T-helper 1 cell treated with Interleukin-12 subunit alpha and Interleukin-12 subunit beta and Interleukin-4 antibody, amounts not matched to agents 30 μg/mL and 1 μg/mL, for 36 hours (primary cell): Measurements from ENCODE around the gene DUSP16.
A peak's percentile ranks its signal among the peaks of the same experiment; 100 is the strongest.
"Not testable (repeated sequence)": the region's sequence is repeated elsewhere in the genome, so short reads cannot be mapped to it uniquely, and the experiment has no call there.

Experiments used
- H3K27ac Mint-ChIP-seq: one replicate; pipeline ENCODE4 v1.8.0; 2021; ENCODE audit warnings: mild to moderate bottlenecking, mixed read lengths
- H3K27me3 Mint-ChIP-seq: one replicate; pipeline ENCODE4 v1.8.0; 2021; ENCODE audit warnings: low read depth, mixed read lengths
- H3K36me3 Mint-ChIP-seq: one replicate; pipeline ENCODE4 v1.8.0; 2021; ENCODE audit warnings: low read depth, mixed read lengths
- H3K4me1 Mint-ChIP-seq: one replicate; pipeline ENCODE4 v1.8.0; 2021; ENCODE audit warnings: low read depth, mixed read lengths
- H3K4me3 Mint-ChIP-seq: one replicate; pipeline ENCODE4 v1.8.0; 2021; ENCODE audit warnings: mild to moderate bottlenecking, moderate library complexity, mixed read lengths
- H3K9me3 Mint-ChIP-seq: one replicate; pipeline ENCODE4 v1.8.0; 2021; ENCODE audit warnings: mixed read lengths

The DUSP16 gene

GRCh38 chr12:12562585-12563261, at the start of gene DUSP16:
Gene DUSP16 (minus strand): TSS chr12:12562863. CDS start chr12:12521098, 41,765 bp downstream.
- Mint-ChIP-seq H3K4me3 (peak within 1 kb of the TSS; percentile 87), H3K9me3 (peaks cover 5% of the 10 kb centered on the region), H3K36me3 (peaks cover 17% of the 10 kb centered on the region), H3K4me1 (peaks cover 34% of the 10 kb centered on the region), H3K27ac (peak within 1 kb of the TSS; percentile 96), H3K27me3 (no peaks in the 10 kb centered on the region)

GRCh38 chr12:12612358-12612757, 49.7 kb upstream of the DUSP16 start:
- Mint-ChIP-seq H3K27me3 (no peaks in the 10 kb centered on the region), H3K4me1 (peaks cover 30% of the 10 kb centered on the region), H3K9me3 (no peaks in the 10 kb centered on the region), H3K36me3 (peaks cover 11% of the 10 kb centered on the region), H3K27ac (peak overlapping the region; percentile 83), H3K4me3 (peak overlapping the region; percentile 89)

- Mint-ChIP-seq H3K4me1 (peaks cover 34% of the 10 kb centered on the region), H3K36me3 (peaks cover 11% of the 10 kb centered on the region), H3K4me3 (peak within 1 kb of the TSS; percentile 89)
Measured at GRCh38 chr12:12611512-12612306, 49.0 kb upstream of the DUSP16 start, which contains the start of gene CREBL2. Gene CREBL2 (plus strand): TSS chr12:12611876. CDS start chr12:12612173, 297 bp downstream.

GRCh38 chr12:12610711-12611110, 48.0 kb upstream of the DUSP16 start:
- Mint-ChIP-seq H3K9me3 (no peaks in the 10 kb centered on the region), H3K27ac (peak overlapping the region; percentile 83), H3K27me3 (no peaks in the 10 kb centered on the region), H3K4me1 (peaks cover 30% of the 10 kb centered on the region), H3K36me3 (peaks cover 8% of the 10 kb centered on the region), H3K4me3 (peak overlapping the region; percentile 89)

More at GRCh38 chr12:12611512-12612306, 49.0 kb upstream of the DUSP16 start, which contains the start of gene CREBL2:
- peak within 1 kb of the TSS; percentile 83 for H3K27ac Mint-ChIP-seq
- no peaks in the 10 kb centered on the region for H3K27me3 Mint-ChIP-seq
- no peaks in the 10 kb centered on the region for H3K9me3 Mint-ChIP-seq

GRCh38 chr12:12609692-12610091, 47.0 kb upstream of the DUSP16 start:
- Mint-ChIP-seq H3K27me3 (no peaks in the 10 kb centered on the region), H3K4me3 (no peak overlapping the region), H3K36me3 (peaks cover 5% of the 10 kb centered on the region), H3K9me3 (no peaks in the 10 kb centered on the region), H3K27ac (no peak overlapping the region), H3K4me1 (peaks cover 29% of the 10 kb centered on the region)

- Mint-ChIP-seq H3K27me3 (no peaks in the 10 kb centered on the region), H3K9me3 (no peaks in the 10 kb centered on the region), H3K27ac (no peak overlapping the region), H3K4me3 (no peak overlapping the region), H3K4me1 (peaks cover 24% of the 10 kb centered on the region), H3K36me3 (peaks cover under 1% of the 10 kb centered on the region)
Measured at GRCh38 chr12:12608557-12608957, 45.9 kb upstream of the DUSP16 start.

GRCh38 chr12:12606781-12607589, 44.3 kb upstream of the DUSP16 start:
- peak overlapping the region; percentile 24 for H3K27ac Mint-ChIP-seq
- peaks cover 14% of the 10 kb centered on the region for H3K4me1 Mint-ChIP-seq
- no peak overlapping the region for H3K4me3 Mint-ChIP-seq
- H3K27me3 Mint-ChIP-seq: no peaks in the 10 kb centered on the region
- H3K9me3 Mint-ChIP-seq: no peaks in the 10 kb centered on the region
- H3K36me3 Mint-ChIP-seq: no peaks in the 10 kb centered on the region

GRCh38 chr12:12604740-12605139, 42.1 kb upstream of the DUSP16 start:
- Mint-ChIP-seq H3K27ac (no peak overlapping the region), H3K9me3 (no peaks in the 10 kb centered on the region), H3K4me3 (no peak overlapping the region), H3K4me1 (peaks cover 10% of the 10 kb centered on the region), H3K36me3 (no peaks in the 10 kb centered on the region), H3K27me3 (no peaks in the 10 kb centered on the region)

- Mint-ChIP-seq H3K4me1 (no peaks in the 10 kb centered on the region), H3K27ac (no peak overlapping the region), H3K4me3 (no peak overlapping the region), H3K27me3 (peaks cover 4% of the 10 kb centered on the region), H3K36me3 (no peaks in the 10 kb centered on the region), H3K9me3 (no peaks in the 10 kb centered on the region)
Measured at GRCh38 chr12:12600659-12601058, 38.0 kb upstream of the DUSP16 start.

GRCh38 chr12:12599750-12600643, 37.3 kb upstream of the DUSP16 start:
- Mint-ChIP-seq H3K36me3 (no peaks in the 10 kb centered on the region), H3K9me3 (no peaks in the 10 kb centered on the region), H3K27ac (no peak overlapping the region), H3K4me1 (no peaks in the 10 kb centered on the region), H3K27me3 (peaks cover 4% of the 10 kb centered on the region), H3K4me3 (no peak overlapping the region)

- Mint-ChIP-seq H3K36me3 (no peaks in the 10 kb centered on the region), H3K9me3 (no peaks in the 10 kb centered on the region), H3K4me1 (no peaks in the 10 kb centered on the region), H3K27ac (no peak overlapping the region), H3K27me3 (peaks cover 4% of the 10 kb centered on the region), H3K4me3 (no peak overlapping the region)
Measured at GRCh38 chr12:12598864-12599263, 36.2 kb upstream of the DUSP16 start.

GRCh38 chr12:12596598-12596997, 33.9 kb upstream of the DUSP16 start:
- H3K27me3 Mint-ChIP-seq, H3K9me3 Mint-ChIP-seq, H3K27ac Mint-ChIP-seq, H3K4me3 Mint-ChIP-seq, H3K4me1 Mint-ChIP-seq, H3K36me3 Mint-ChIP-seq: not testable (repeated sequence)

GRCh38 chr12:12595929-12596328, 33.3 kb upstream of the DUSP16 start:
- H3K27ac Mint-ChIP-seq, H3K4me1 Mint-ChIP-seq, H3K4me3 Mint-ChIP-seq, H3K9me3 Mint-ChIP-seq, H3K27me3 Mint-ChIP-seq, H3K36me3 Mint-ChIP-seq: not testable (repeated sequence)

- no peak overlapping the region for H3K27ac Mint-ChIP-seq
- no peak overlapping the region for H3K4me3 Mint-ChIP-seq
- no peaks in the 10 kb centered on the region for H3K4me1 Mint-ChIP-seq
- H3K27me3 Mint-ChIP-seq: peaks cover 11% of the 10 kb centered on the region
- H3K9me3 Mint-ChIP-seq: peaks cover 5% of the 10 kb centered on the region
- H3K36me3 Mint-ChIP-seq: no peaks in the 10 kb centered on the region
Measured at GRCh38 chr12:12592930-12593329, 30.3 kb upstream of the DUSP16 start.
